ENCODE measurements around the gene CCDC57. TPM values are rescaled to one million over a fixed set of nuclear protein-coding genes. Genes with fewer than 3 reads are reported as not detected.

Gene CCDC57
- total and polyA plus RNA-seq, 2 of the 4 experiments (the other 2 are of a cell fraction), result 7.3 to 31.3 TPM

GRCh38 chr17:82060001-82060380, 152.7 kb downstream of the CCDC57 start:
- no peak for ATAC-seq (ENCODE audit: low read depth)
- Histone ChIP-seq H2BK20ac (ENCODE audit: low read depth, low read length) (no peak overlapping the region), H2BK5ac (ENCODE audit: low read depth, low read length, poor library complexity, severe bottlenecking) (no peak overlapping the region), H3K18ac (ENCODE audit: low read depth, low read length) (no peak overlapping the region), H2AFZ (replicated peaks; ENCODE audit: low read length, poor library complexity) (no peak overlapping the region), H3K27me3 (ENCODE audit: control insufficient read depth, insufficient read depth, low read length) (no peaks in the 10 kb centered on the region), H3K4ac (ENCODE audit: low read depth, low read length) (no peak overlapping the region), H2BK120ac (ENCODE audit: low read depth, low read length) (no peak overlapping the region), H3K9me3 (ENCODE audit: control insufficient read depth, insufficient read depth, low read length) (no peaks in the 10 kb centered on the region), H4K8ac (ENCODE audit: low read depth in 2 of 2, low read length in 2 of 2) (no peak overlapping the region), H3K23ac (ENCODE audit: low read depth, low read length) (no peak overlapping the region), H3K4me3 (ENCODE audit: insufficient read depth, low read depth, low read length) (no peak overlapping the region), H3K79me1 (ENCODE audit: low read depth in 1 of 2, low read length in 2 of 2) (peaks cover 10 to 28% of the 10 kb centered on the region in 2 experiments; a peak in 3 of 4 replicates), H3K4me2 (ENCODE audit: low read depth, low read length) (no peak overlapping the region), H3K9ac (ENCODE audit: low read depth, low read length) (no peak overlapping the region), H3K14ac (replicated peaks; ENCODE audit: low read depth, low read length) (no peak overlapping the region), H4K20me1 (ENCODE audit: insufficient read depth, low read length) (peaks cover 3% of the 10 kb centered on the region), H3K36me3 (ENCODE audit: control insufficient read depth, insufficient read depth, low read length) (peaks cover 75% of the 10 kb centered on the region), H3K56ac (ENCODE audit: extremely low read depth, insufficient read depth, low read length) (no peak overlapping the region), H4K91ac (ENCODE audit: insufficient read depth, low read depth, low read length) (no peak overlapping the region), H3K27ac (ENCODE audit: insufficient read depth, low read length) (no peak overlapping the region), H2AK9ac (replicated peaks; ENCODE audit: low read depth, low read length, poor library complexity) (no peak overlapping the region), H3K9me1 (ENCODE audit: insufficient read depth, low read length) (no peaks in the 10 kb centered on the region), H2BK15ac (ENCODE audit: low read depth, low read length) (no peak overlapping the region), H2AK5ac (ENCODE audit: low read depth, low read length) (no peak overlapping the region), H4K5ac (ENCODE audit: low read depth, low read length) (no peak overlapping the region), H3K4me1 (ENCODE audit: control insufficient read depth, insufficient read depth, low read length) (peaks cover 5% of the 10 kb centered on the region)
- POLR2A ChIA-PET (ENCODE audit: unreplicated experiment), result interaction anchor here (1.3 kb wide), 1 partner anchor 9 kb away, joined by 3 read pairs; no protein-coding TSS in a partner anchor
- in situ Hi-C loops (cut with MboI; ENCODE audit: low sequenced_read_pairs), result no loop called here
- intact Hi-C loops (cut with micrococcal nuclease), result no loop called here
- WGBS, 2 experiments (ENCODE audit: extremely low coverage in 2 of 2, insufficient read length in 1 of 2), result 82% methylated on average over 5 of the region's 16 CpGs; no CpG with 5 or more reads in 1 of the 2 experiments
- no peak for TF ChIP-seq CHD1 (IDR thresholded peaks at IDR 0.05; ENCODE audit: low read depth, low read length)
- TF ChIP-seq MAZ (IDR thresholded peaks at IDR 0.05; ENCODE audit: borderline replicate concordance, low read depth, low read length), result no peak
- TF ChIP-seq BHLHE40 (IDR thresholded peaks at IDR 0.05; ENCODE audit: low read depth, low read length), result no peak
- no peak for TF ChIP-seq USF2 (IDR thresholded peaks at IDR 0.05; ENCODE audit: low read depth, low read length)
- no peak for TF ChIP-seq POLR2A (IDR thresholded peaks at IDR 0.05; ENCODE audit: low read depth, low read length)
- TF ChIP-seq RAD21 (IDR thresholded peaks at IDR 0.05; ENCODE audit: low read length), result no peak
- TF ChIP-seq ELK1 (IDR thresholded peaks at IDR 0.05; ENCODE audit: borderline replicate concordance, low read depth, low read length), result no peak
- TF ChIP-seq NFE2L2 (IDR thresholded peaks at IDR 0.05; ENCODE audit: low read depth, low read length), result no peak
- no peak for TF ChIP-seq RFX5 (IDR thresholded peaks at IDR 0.05; ENCODE audit: low read depth, low read length)
- DNase-seq, result no peak
- CTCF ChIA-PET, result no interaction called here
- no TSS peak for BruUV-seq (replicated peaks)
- dilution Hi-C loops (cut with HindIII; ENCODE audit: low sequenced_read_pairs, unreplicated experiment), result no loop called here

Measured in IMR-90 (cell line).